ENCODE measurements around the gene LLGL2. TPM values are rescaled to one million over a fixed set of nuclear protein-coding genes. Genes with fewer than 3 reads are reported as not detected.

The LLGL2 gene
- total RNA-seq, 4 donors from 2014 or later = 40.0 to 101 (median 67.3) TPM

GRCh38 chr17:75542728-75543336 lies 17.3 kb downstream of the LLGL2 start:
- Histone ChIP-seq H3K27ac (no peak overlapping the region), H3K9me3 (no peaks in the 10 kb centered on the region), H3K27me3 (no peaks in the 10 kb centered on the region), H3K4me3 (no peak overlapping the region), H3K4me1 (peaks cover 0 to 32% (median 7%) of the 10 kb centered on the region in 3 donors), H3K36me3 (peaks cover 0 to 30% (median 0%) of the 10 kb centered on the region in 3 donors)
- WGBS, 2 donors = 87 to 97% methylated on average over 5 to 7 of the region's 15 CpGs
- TF ChIP-seq CTCF (IDR thresholded peaks at IDR 0.05) (no peak), POLR2A (IDR thresholded peaks at IDR 0.05) (no peak)
- intact Hi-C loops (cut with DNase I) = loop anchor here (10.0 kb wide), 1 partner anchor 68 kb away; no protein-coding TSS in a partner anchor
- no peak for DNase-seq

DNA sequence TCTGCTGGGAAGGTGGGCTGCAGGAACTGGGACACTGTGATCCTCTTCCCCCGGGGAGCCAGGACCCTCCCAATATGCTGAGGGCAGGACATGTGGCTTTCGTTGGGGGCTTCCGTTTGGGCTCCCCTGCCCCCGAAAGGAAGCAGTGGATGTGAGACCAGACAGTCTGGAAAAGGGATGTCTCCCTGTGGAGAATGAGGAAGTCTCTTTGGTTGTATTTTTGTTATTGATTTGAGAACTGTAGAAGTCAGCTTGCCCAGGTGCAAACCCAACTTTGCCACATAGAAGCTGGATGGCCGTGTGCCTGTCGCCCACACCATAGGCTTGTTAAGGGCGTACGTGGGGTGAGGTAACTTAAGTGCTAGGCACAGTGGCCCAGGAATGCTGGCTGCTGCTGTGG lies 18.8 kb downstream of the LLGL2 start:
- WGBS, 2 donors = 77 to 89% methylated on average over 4 to 8 of the region's 8 CpGs
- H3K27ac ChIP-seq = no peak overlapping the region
- H3K4me3 ChIP-seq = no peak overlapping the region
- H3K27me3 ChIP-seq = no peaks in the 10 kb centered on the region
- no peaks in the 10 kb centered on the region for H3K9me3 ChIP-seq
- peaks cover 0 to 22% (median 0%) of the 10 kb centered on the region in 3 donors for H3K36me3 ChIP-seq
- intact Hi-C loops (cut with DNase I) = loop anchor here (10.0 kb wide), 1 partner anchor 69 kb away; no protein-coding TSS in a partner anchor
- no peak for TF ChIP-seq POLR2A (IDR thresholded peaks at IDR 0.05)
- TF ChIP-seq CTCF (IDR thresholded peaks at IDR 0.05) = no peak
- DNase-seq = no peak
- peaks cover 3 to 46% (median 16%) of the 10 kb centered on the region in 3 donors for H3K4me1 ChIP-seq

GRCh38 chr17:75546181-75546580 lies 20.7 kb downstream of the LLGL2 start:
- Histone ChIP-seq H3K27me3 (no peaks in the 10 kb centered on the region), H3K4me1 (peaks cover 8 to 52% (median 13%) of the 10 kb centered on the region in 3 donors), H3K36me3 (peaks cover 0 to 22% (median 0%) of the 10 kb centered on the region in 3 donors), H3K4me3 (no peak overlapping the region), H3K27ac (no peak overlapping the region), H3K9me3 (no peaks in the 10 kb centered on the region)
- 88 to 94% methylated on average over 7 to 13 of the region's 13 CpGs for WGBS, 2 donors
- no peak for DNase-seq
- intact Hi-C loops (cut with DNase I) = loop anchor here (10.0 kb wide), 1 partner anchor 71 kb away; no protein-coding TSS in a partner anchor
- TF ChIP-seq POLR2A (IDR thresholded peaks at IDR 0.05) = no peak
- no peak for TF ChIP-seq CTCF (IDR thresholded peaks at IDR 0.05)

DNA sequence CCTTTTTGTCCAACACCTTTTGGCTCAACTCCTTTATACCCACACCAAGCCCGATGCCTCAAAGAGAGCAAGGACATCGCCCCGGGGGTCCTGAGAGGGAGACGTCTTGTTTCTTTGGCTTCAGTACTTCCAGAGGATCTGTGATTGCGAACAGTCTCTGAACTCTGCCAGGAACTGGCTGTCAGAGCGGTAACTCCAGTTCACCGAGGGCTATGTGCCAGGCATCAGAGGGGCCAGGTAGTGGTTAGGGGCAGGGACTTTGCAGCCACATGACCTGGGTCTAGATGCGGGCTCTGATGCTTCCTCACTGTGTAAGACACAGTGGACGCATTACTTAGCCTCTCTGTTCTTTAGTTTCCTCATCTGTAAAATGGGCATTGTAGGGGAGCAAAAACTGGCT lies 21.6 kb downstream of the LLGL2 start:
- WGBS, 2 donors = 48 to 52% methylated on average over 5 of the region's 9 CpGs
- Histone ChIP-seq H3K27ac (peak overlapping the region; percentile 34 to 66 (median 53)), H3K4me3 (no peak overlapping the region), H3K36me3 (peaks cover 0 to 24% (median 0%) of the 10 kb centered on the region in 3 donors), H3K4me1 (peaks cover 8 to 54% (median 13%) of the 10 kb centered on the region in 3 donors), H3K27me3 (no peaks in the 10 kb centered on the region), H3K9me3 (no peaks in the 10 kb centered on the region)
- intact Hi-C loops (cut with DNase I) = loop anchor here (10.0 kb wide), 1 partner anchor 72 kb away; no protein-coding TSS in a partner anchor
- no peak for DNase-seq
- TF ChIP-seq CTCF (IDR thresholded peaks at IDR 0.05) (no peak), POLR2A (IDR thresholded peaks at IDR 0.05) (no peak)

GRCh38 chr17:75548813-75549212 lies 23.3 kb downstream of the LLGL2 start:
- H3K27me3 ChIP-seq = no peaks in the 10 kb centered on the region
- WGBS, 2 donors = 33 to 66% methylated on average over 1 to 3 of the region's 5 CpGs
- peaks cover 0 to 25% (median 0%) of the 10 kb centered on the region in 3 donors for H3K36me3 ChIP-seq
- no peak for DNase-seq
- H3K9me3 ChIP-seq = no peaks in the 10 kb centered on the region
- intact Hi-C loops (cut with DNase I) = loop anchor here (10.0 kb wide), 1 partner anchor 74 kb away; no protein-coding TSS in a partner anchor
- peaks cover 8 to 54% (median 13%) of the 10 kb centered on the region in 3 donors for H3K4me1 ChIP-seq
- H3K4me3 ChIP-seq = no peak overlapping the region
- TF ChIP-seq CTCF (IDR thresholded peaks at IDR 0.05) (no peak), POLR2A (IDR thresholded peaks at IDR 0.05) (no peak)
- H3K27ac ChIP-seq = peak overlapping the region; percentile 92 to 96 (median 95)

Measured in esophagus squamous epithelium (tissue), 5 donors.